Activated effector memory CD4-positive, alpha-beta T cell treated with Interleukin-2 at 50 U/mL for 16 hours (primary cell): Measurements from ENCODE around the gene VAMP8.
"Not testable (repeated sequence)": the region's sequence is repeated elsewhere in the genome, so short reads cannot be mapped to it uniquely, and the experiment has no call there.

ENCODE experiments used
- DNase-seq: peaks from one replicate; pipeline ENCODE4 v3.0.0-alpha.2; 2020

Gene VAMP8

GRCh38 chr2:85583667-85584353 lies 6.4 kb downstream of the VAMP8 start:
- DNase-seq: no peak

GRCh38 chr2:85584354-85584856 lies 7.0 kb downstream of the VAMP8 start, which contains the start of gene VAMP5:
Gene VAMP5, plus strand, starts transcription at chr2:85584431. Its CDS starts 60 bp downstream, at chr2:85584491.
- DNase-seq: peak; percentile 27

- DNase-seq: no peak
These were observed 7.7 kb downstream of the VAMP8 start for GRCh38 chr2:85584857-85585780.

- no peak for DNase-seq
These were observed 8.4 kb downstream of the VAMP8 start for GRCh38 chr2:85585781-85586105.

- DNase-seq: no peak
These were observed 10.8 kb downstream of the VAMP8 start for GRCh38 chr2:85588236-85588635.

- no peak for DNase-seq
These were observed 11.3 kb downstream of the VAMP8 start for GRCh38 chr2:85588645-85589044.

- DNase-seq: no peak
These were observed 11.8 kb downstream of the VAMP8 start for GRCh38 chr2:85589181-85589580.

GRCh38 chr2:85589982-85590791 lies 12.8 kb downstream of the VAMP8 start:
- no peak for DNase-seq

- DNase-seq: no peak
These were observed 13.6 kb downstream of the VAMP8 start for GRCh38 chr2:85590950-85591349.

GRCh38 chr2:85591563-85591962 lies 14.2 kb downstream of the VAMP8 start:
- DNase-seq: no peak

- not testable (repeated sequence) for DNase-seq
These were observed 14.9 kb downstream of the VAMP8 start for GRCh38 chr2:85592299-85592698.

GRCh38 chr2:85593023-85593422 lies 15.6 kb downstream of the VAMP8 start:
- DNase-seq: no peak

GRCh38 chr2:85594715-85595300 lies 17.4 kb downstream of the VAMP8 start:
- no peak for DNase-seq

GRCh38 chr2:85595301-85596025 lies 18.1 kb downstream of the VAMP8 start, which contains the start of gene RNF181:
Gene RNF181, plus strand, starts transcription at chr2:85595745. Its CDS starts 19 bp downstream, at chr2:85595764.
- DNase-seq: peak; percentile 81

- DNase-seq: no peak
These were observed 18.6 kb downstream of the VAMP8 start for GRCh38 chr2:85596026-85596333.

GRCh38 chr2:85596486-85597143 lies 19.2 kb downstream of the VAMP8 start:
- DNase-seq: no peak

- no peak for DNase-seq
These were observed 19.9 kb downstream of the VAMP8 start for GRCh38 chr2:85597241-85597640.

GRCh38 chr2:85598594-85599340 lies 21.4 kb downstream of the VAMP8 start:
- no peak for DNase-seq

GRCh38 chr2:85599468-85600234 lies 22.3 kb downstream of the VAMP8 start:
- DNase-seq: no peak

- no peak for DNase-seq
These were observed 22.8 kb downstream of the VAMP8 start for GRCh38 chr2:85600235-85600575.
